ENCODE results near the gene ARSJ. TPM values are rescaled to one million over a fixed set of nuclear protein-coding genes. Genes with fewer than 3 reads are reported as not detected.

ARSJ gene
- polyA plus RNA-seq, 3 donors = not detected

DNA sequence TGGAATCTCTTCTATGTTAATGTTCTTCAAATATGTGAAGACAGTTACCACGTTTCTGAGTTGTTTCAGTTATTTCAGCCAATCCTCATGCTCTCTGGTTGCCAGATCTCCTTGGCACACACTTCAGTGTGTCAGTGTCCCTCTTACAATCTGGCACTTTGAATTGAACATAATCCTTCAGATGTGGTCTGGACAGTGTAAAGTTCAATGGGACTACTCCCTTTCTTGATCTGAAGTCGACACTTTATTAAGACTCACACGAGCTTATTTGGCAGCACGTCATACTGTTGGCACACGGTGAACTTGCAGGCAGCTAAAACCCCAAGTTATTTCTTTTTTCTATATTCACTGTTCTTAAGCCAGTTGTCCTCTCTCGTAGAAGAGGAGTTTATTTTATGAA, 28.2 kb downstream of the ARSJ start:
- no peak overlapping the region for H3K27ac ChIP-seq (ENCODE audit: low read depth in 1 of 2, low read length in 2 of 2)
- no peak overlapping the region for H3K27ac Mint-ChIP-seq
- no peaks in the 10 kb centered on the region for H3K9me3 ChIP-seq (replicated peaks in 1 of 2; ENCODE audit: control insufficient read depth in 1 of 2, insufficient read depth in 1 of 2, low read length in 2 of 2)
- no peaks in the 10 kb centered on the region for H3K4me1 Mint-ChIP-seq
- H3K36me3 ChIP-seq (replicated peaks in 1 of 2; ENCODE audit: control insufficient read depth in 1 of 2, insufficient read depth in 2 of 2, low read length in 2 of 2) = no peaks in the 10 kb centered on the region
- no peak for DNase-seq
- peaks cover 3 to 9% (median 4%) of the 10 kb centered on the region in 3 donors for H3K27me3 Mint-ChIP-seq (ENCODE audit: low read depth in 3 of 3)
- TF ChIP-seq, protein P1, sequence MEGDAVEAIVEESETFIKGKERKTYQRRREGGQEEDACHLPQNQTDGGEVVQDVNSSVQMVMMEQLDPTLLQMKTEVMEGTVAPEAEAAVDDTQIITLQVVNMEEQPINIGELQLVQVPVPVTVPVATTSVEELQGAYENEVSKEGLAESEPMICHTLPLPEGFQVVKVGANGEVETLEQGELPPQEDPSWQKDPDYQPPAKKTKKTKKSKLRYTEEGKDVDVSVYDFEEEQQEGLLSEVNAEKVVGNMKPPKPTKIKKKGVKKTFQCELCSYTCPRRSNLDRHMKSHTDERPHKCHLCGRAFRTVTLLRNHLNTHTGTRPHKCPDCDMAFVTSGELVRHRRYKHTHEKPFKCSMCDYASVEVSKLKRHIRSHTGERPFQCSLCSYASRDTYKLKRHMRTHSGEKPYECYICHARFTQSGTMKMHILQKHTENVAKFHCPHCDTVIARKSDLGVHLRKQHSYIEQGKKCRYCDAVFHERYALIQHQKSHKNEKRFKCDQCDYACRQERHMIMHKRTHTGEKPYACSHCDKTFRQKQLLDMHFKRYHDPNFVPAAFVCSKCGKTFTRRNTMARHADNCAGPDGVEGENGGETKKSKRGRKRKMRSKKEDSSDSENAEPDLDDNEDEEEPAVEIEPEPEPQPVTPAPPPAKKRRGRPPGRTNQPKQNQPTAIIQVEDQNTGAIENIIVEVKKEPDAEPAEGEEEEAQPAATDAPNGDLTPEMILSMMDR (IDR thresholded peaks at IDR 0.05) = no peak
- intact Hi-C loops (cut with micrococcal nuclease) = no loop called here
- H3K27me3 ChIP-seq (ENCODE audit: control insufficient read depth in 2 of 2, insufficient read depth in 2 of 2, low read length in 2 of 2) = no peaks in the 10 kb centered on the region
- WGBS (ENCODE audit: insufficient coverage) = 92% methylated on average over 2 of the region's 6 CpGs
- no peaks in the 10 kb centered on the region for H3K4me1 ChIP-seq (ENCODE audit: control insufficient read depth in 1 of 2, insufficient read depth in 2 of 2, low read length in 2 of 2)
- no peaks in the 10 kb centered on the region for H4K20me1 ChIP-seq (ENCODE audit: insufficient read depth, low read length)
- H3K79me2 ChIP-seq (ENCODE audit: insufficient read depth, low read length) = no peaks in the 10 kb centered on the region
- no peak overlapping the region for H3K4me3 ChIP-seq (replicated peaks in 1 of 3; ENCODE audit: low read depth in 2 of 3, low read length in 3 of 3)
- no peak overlapping the region for H3K9ac ChIP-seq (ENCODE audit: insufficient read depth, low read length, poor library complexity, severe bottlenecking)
- H3K9me3 Mint-ChIP-seq = no peaks in the 10 kb centered on the region
- H2AFZ ChIP-seq (ENCODE audit: insufficient read depth, low read depth, low read length, poor library complexity, severe bottlenecking) = no peak overlapping the region
- H3K4me3 Mint-ChIP-seq = no peak overlapping the region
- H3K4me2 ChIP-seq (replicated peaks; ENCODE audit: extremely low read depth, low read length, poor library complexity, severe bottlenecking) = no peak overlapping the region
- no peaks in the 10 kb centered on the region for H3K36me3 Mint-ChIP-seq

- H3K4me1 ChIP-seq (ENCODE audit: control insufficient read depth in 1 of 2, insufficient read depth in 2 of 2, low read length in 2 of 2) = no peaks in the 10 kb centered on the region
- intact Hi-C loops (cut with micrococcal nuclease) = no loop called here
- no peaks in the 10 kb centered on the region for H3K4me1 Mint-ChIP-seq
- no peaks in the 10 kb centered on the region for H3K27me3 ChIP-seq (ENCODE audit: control insufficient read depth in 2 of 2, insufficient read depth in 2 of 2, low read length in 2 of 2)
- no peaks in the 10 kb centered on the region for H3K79me2 ChIP-seq (ENCODE audit: insufficient read depth, low read length)
- no peak overlapping the region for H3K9ac ChIP-seq (ENCODE audit: insufficient read depth, low read length, poor library complexity, severe bottlenecking)
- H3K36me3 ChIP-seq (replicated peaks in 1 of 2; ENCODE audit: control insufficient read depth in 1 of 2, insufficient read depth in 2 of 2, low read length in 2 of 2) = no peaks in the 10 kb centered on the region
- TF ChIP-seq, protein P1 (IDR thresholded peaks at IDR 0.05) = no peak
- no peaks in the 10 kb centered on the region for H4K20me1 ChIP-seq (ENCODE audit: insufficient read depth, low read length)
- no peak overlapping the region for H3K4me3 ChIP-seq (replicated peaks in 1 of 3; ENCODE audit: low read depth in 2 of 3, low read length in 3 of 3)
- H3K4me2 ChIP-seq (replicated peaks; ENCODE audit: extremely low read depth, low read length, poor library complexity, severe bottlenecking) = no peak overlapping the region
- H3K9me3 Mint-ChIP-seq = no peaks in the 10 kb centered on the region
- H3K27me3 Mint-ChIP-seq (ENCODE audit: low read depth in 3 of 3) = peaks cover 3 to 10% (median 4%) of the 10 kb centered on the region in 3 donors
- H3K9me3 ChIP-seq (replicated peaks in 1 of 2; ENCODE audit: control insufficient read depth in 1 of 2, insufficient read depth in 1 of 2, low read length in 2 of 2) = no peaks in the 10 kb centered on the region
- no peak overlapping the region for H3K27ac Mint-ChIP-seq
- no peaks in the 10 kb centered on the region for H3K36me3 Mint-ChIP-seq
- no peak for DNase-seq
- H2AFZ ChIP-seq (ENCODE audit: insufficient read depth, low read depth, low read length, poor library complexity, severe bottlenecking) = peak overlapping the region; percentile 6
- H3K4me3 Mint-ChIP-seq = no peak overlapping the region
- H3K27ac ChIP-seq (ENCODE audit: low read depth in 1 of 2, low read length in 2 of 2) = no peak overlapping the region
Observed at GRCh38 chr4:113950207-113950606, 29.2 kb downstream of the ARSJ start.

All from CD14-positive monocyte (primary cell).